Measurements from ENCODE around the gene OLFM2.

OLFM2 gene

GRCh38 chr19:9871626-9872338 lies 64.5 kb downstream of the OLFM2 start:
- Histone ChIP-seq H3K9me3 (ENCODE audit: low read depth, low read length) (no peaks in the 10 kb centered on the region), H3K9ac (ENCODE audit: insufficient read length) (no peak overlapping the region), H3K4me3 (no peak overlapping the region), H3K27ac (no peak overlapping the region), H3K36me3 (ENCODE audit: insufficient read depth, low read length) (peaks cover 10% of the 10 kb centered on the region)
- TF ChIP-seq FOXP2 (optimal IDR thresholded peaks at IDR 0.05; ENCODE audit: control extremely low read depth, extremely low read length, insufficient read depth), result no peak
- no peak for TF ChIP-seq EZH2 (IDR thresholded peaks at IDR 0.05)
- TF ChIP-seq POLR2AphosphoS5 (IDR thresholded peaks at IDR 0.05; ENCODE audit: borderline replicate concordance, low read depth, low read length), result no peak
- DNase-seq (ENCODE audit: low read depth, low spot score), result no peak

GRCh38 chr19:9868983-9869617 lies 67.2 kb downstream of the OLFM2 start:
- H3K9me3 ChIP-seq (ENCODE audit: low read depth, low read length), result no peaks in the 10 kb centered on the region

GRCh38 chr19:9865732-9866501 lies 70.4 kb downstream of the OLFM2 start:
- Histone ChIP-seq H3K36me3 (ENCODE audit: insufficient read depth, low read length) (peaks cover 5% of the 10 kb centered on the region; the same call in 1 of the 2 replicates), H3K27ac (0 out of 2 replicates have a peak overlapping the region, but pooled peaks have one; percentile 61), H3K9ac (ENCODE audit: insufficient read length) (no peak overlapping the region), H3K9me3 (ENCODE audit: low read depth, low read length) (no peaks in the 10 kb centered on the region), H3K4me3 (no peak overlapping the region)
- TF ChIP-seq POLR2AphosphoS5 (IDR thresholded peaks at IDR 0.05; ENCODE audit: borderline replicate concordance, low read depth, low read length) (no peak), EZH2 (IDR thresholded peaks at IDR 0.05) (no peak), FOXP2 (optimal IDR thresholded peaks at IDR 0.05; ENCODE audit: control extremely low read depth, extremely low read length, insufficient read depth) (no peak)
- DNase-seq (ENCODE audit: low read depth, low spot score), result no peak

More at GRCh38 chr19:9868983-9869617, 67.2 kb downstream of the OLFM2 start:
- no peak overlapping the region for H3K9ac ChIP-seq (ENCODE audit: insufficient read length)
- no peak for DNase-seq (ENCODE audit: low read depth, low spot score)
- TF ChIP-seq EZH2 (IDR thresholded peaks at IDR 0.05) (no peak), FOXP2 (optimal IDR thresholded peaks at IDR 0.05; ENCODE audit: control extremely low read depth, extremely low read length, insufficient read depth) (no peak), POLR2AphosphoS5 (IDR thresholded peaks at IDR 0.05; ENCODE audit: borderline replicate concordance, low read depth, low read length) (no peak)
- H3K4me3 ChIP-seq, result no peak overlapping the region
- no peak overlapping the region for H3K27ac ChIP-seq
- peaks cover 5% of the 10 kb centered on the region for H3K36me3 ChIP-seq (ENCODE audit: insufficient read depth, low read length)

DNA sequence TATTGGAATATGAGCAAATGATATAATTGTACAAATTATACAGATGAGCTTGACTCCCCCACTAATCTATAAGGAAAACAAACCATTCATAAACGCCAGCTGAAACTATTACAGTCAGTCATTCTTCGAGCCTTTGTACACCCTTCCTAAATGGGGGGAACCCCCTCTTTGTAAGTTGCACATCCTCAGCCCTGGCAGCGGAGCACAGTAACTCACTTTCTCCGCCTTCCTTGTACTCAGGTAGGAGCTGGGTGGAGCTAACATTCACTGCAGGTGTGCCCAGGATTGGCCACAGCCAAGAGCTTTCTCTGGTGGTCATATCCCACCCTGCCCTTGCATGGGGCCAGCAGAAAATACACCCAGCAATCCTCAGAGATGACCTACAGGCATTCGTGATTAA lies 72.6 kb downstream of the OLFM2 start:
- no peak for TF ChIP-seq EZH2 (IDR thresholded peaks at IDR 0.05)
- no peak for TF ChIP-seq FOXP2 (optimal IDR thresholded peaks at IDR 0.05; ENCODE audit: control extremely low read depth, extremely low read length, insufficient read depth)
- no peak for TF ChIP-seq POLR2AphosphoS5 (IDR thresholded peaks at IDR 0.05; ENCODE audit: borderline replicate concordance, low read depth, low read length)
- no peaks in the 10 kb centered on the region for H3K9me3 ChIP-seq (ENCODE audit: low read depth, low read length)

GRCh38 chr19:9862938-9863337 lies 73.4 kb downstream of the OLFM2 start:
- peaks cover 19% of the 10 kb centered on the region; the same call in 1 of the 2 replicates for H3K36me3 ChIP-seq (ENCODE audit: insufficient read depth, low read length)
- no peak overlapping the region for H3K27ac ChIP-seq
- no peak for DNase-seq (ENCODE audit: low read depth, low spot score)
- TF ChIP-seq FOXP2 (optimal IDR thresholded peaks at IDR 0.05; ENCODE audit: control extremely low read depth, extremely low read length, insufficient read depth), result no peak
- TF ChIP-seq POLR2AphosphoS5 (IDR thresholded peaks at IDR 0.05; ENCODE audit: borderline replicate concordance, low read depth, low read length), result no peak
- TF ChIP-seq EZH2 (IDR thresholded peaks at IDR 0.05), result no peak
- H3K9ac ChIP-seq (ENCODE audit: insufficient read length), result no peak overlapping the region
- no peak overlapping the region for H3K4me3 ChIP-seq
- H3K9me3 ChIP-seq (ENCODE audit: low read depth, low read length), result no peaks in the 10 kb centered on the region

More for the DNA sequence above, 72.6 kb downstream of the OLFM2 start:
- no peak overlapping the region for H3K4me3 ChIP-seq
- no peak overlapping the region for H3K27ac ChIP-seq
- no peak overlapping the region for H3K9ac ChIP-seq (ENCODE audit: insufficient read length)
- H3K36me3 ChIP-seq (ENCODE audit: insufficient read depth, low read length), result peaks cover 14% of the 10 kb centered on the region; the same call in 1 of the 2 replicates
- DNase-seq (ENCODE audit: low read depth, low spot score), result no peak

GRCh38 chr19:9861503-9861902 lies 74.8 kb downstream of the OLFM2 start:
- TF ChIP-seq FOXP2 (optimal IDR thresholded peaks at IDR 0.05; ENCODE audit: control extremely low read depth, extremely low read length, insufficient read depth) (no peak), EZH2 (IDR thresholded peaks at IDR 0.05) (no peak), POLR2AphosphoS5 (IDR thresholded peaks at IDR 0.05; ENCODE audit: borderline replicate concordance, low read depth, low read length) (no peak)

GRCh38 chr19:9860407-9860806 lies 75.9 kb downstream of the OLFM2 start:
- no peak overlapping the region for H3K4me3 ChIP-seq
- no peak for TF ChIP-seq FOXP2 (optimal IDR thresholded peaks at IDR 0.05; ENCODE audit: control extremely low read depth, extremely low read length, insufficient read depth)
- TF ChIP-seq POLR2AphosphoS5 (IDR thresholded peaks at IDR 0.05; ENCODE audit: borderline replicate concordance, low read depth, low read length), result no peak
- TF ChIP-seq EZH2 (IDR thresholded peaks at IDR 0.05), result no peak
- H3K27ac ChIP-seq, result no peak overlapping the region
- no peaks in the 10 kb centered on the region for H3K9me3 ChIP-seq (ENCODE audit: low read depth, low read length)
- peaks cover 36% of the 10 kb centered on the region; the same call in 1 of the 2 replicates for H3K36me3 ChIP-seq (ENCODE audit: insufficient read depth, low read length)
- no peak for DNase-seq (ENCODE audit: low read depth, low spot score)
- H3K9ac ChIP-seq (ENCODE audit: insufficient read length), result no peak overlapping the region

More at GRCh38 chr19:9861503-9861902, 74.8 kb downstream of the OLFM2 start:
- H3K4me3 ChIP-seq, result no peak overlapping the region
- H3K9me3 ChIP-seq (ENCODE audit: low read depth, low read length), result no peaks in the 10 kb centered on the region
- no peak for DNase-seq (ENCODE audit: low read depth, low spot score)
- H3K36me3 ChIP-seq (ENCODE audit: insufficient read depth, low read length), result peaks cover 33% of the 10 kb centered on the region; the same call in 1 of the 2 replicates
- H3K9ac ChIP-seq (ENCODE audit: insufficient read length), result no peak overlapping the region
- H3K27ac ChIP-seq, result no peak overlapping the region

- Histone ChIP-seq H3K27ac (no peak overlapping the region), H3K9ac (ENCODE audit: insufficient read length) (no peak overlapping the region), H3K36me3 (ENCODE audit: insufficient read depth, low read length) (peaks cover 47% of the 10 kb centered on the region; the same call in 1 of the 2 replicates), H3K9me3 (ENCODE audit: low read depth, low read length) (no peaks in the 10 kb centered on the region), H3K4me3 (no peak overlapping the region)
- no peak for DNase-seq (ENCODE audit: low read depth, low spot score)
- TF ChIP-seq POLR2AphosphoS5 (IDR thresholded peaks at IDR 0.05; ENCODE audit: borderline replicate concordance, low read depth, low read length), result no peak
- TF ChIP-seq EZH2 (IDR thresholded peaks at IDR 0.05), result no peak
- no peak for TF ChIP-seq FOXP2 (optimal IDR thresholded peaks at IDR 0.05; ENCODE audit: control extremely low read depth, extremely low read length, insufficient read depth)
Observed at GRCh38 chr19:9858766-9859165, 77.5 kb downstream of the OLFM2 start.
